ENCODE results near the gene PROM2. TPM values are rescaled to one million over a fixed set of nuclear protein-coding genes. Genes with fewer than 3 reads are reported as not detected.
"Not testable (repeated sequence)": the region's sequence is repeated elsewhere in the genome, so short reads cannot be mapped to it uniquely, and the experiment has no call there.

PROM2 gene
- total RNA-seq, 1 experiment from 2014 or later: 3.1 TPM

DNA sequence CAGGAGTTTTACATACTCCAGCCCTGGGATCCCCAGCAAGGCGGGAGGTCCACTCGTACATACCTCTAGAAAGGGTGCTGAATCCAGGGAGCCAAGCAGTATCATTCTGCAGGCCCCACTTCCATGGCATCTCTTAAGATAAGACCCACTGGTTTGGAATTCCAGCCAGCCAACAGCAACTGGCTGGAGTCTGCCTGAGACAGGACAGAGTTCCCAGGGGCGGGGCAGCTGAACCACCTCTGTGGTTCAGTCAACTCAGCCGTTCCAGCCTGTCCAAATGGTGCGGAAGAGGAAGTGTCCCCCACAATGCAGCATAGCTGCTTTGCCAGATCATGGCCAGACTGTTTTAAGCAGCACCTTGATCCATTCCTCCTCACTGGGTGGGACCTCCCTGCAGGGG lies 33.7 kb upstream of the PROM2 start:
- Histone ChIP-seq H3K18ac (ENCODE audit: insufficient read length, low read depth, low read length) (no peak overlapping the region), H2BK12ac (ENCODE audit: insufficient read length, low read depth, low read length) (no peak overlapping the region), H4K20me1 (ENCODE audit: control insufficient read depth, insufficient read depth, insufficient read length) (no peaks in the 10 kb centered on the region), H2BK120ac (ENCODE audit: low read depth, low read length, poor library complexity, severe bottlenecking) (no peak overlapping the region), H3K56ac (ENCODE audit: insufficient read length, low read depth, low read length) (no peak overlapping the region), H3K23ac (ENCODE audit: insufficient read length, low read depth, low read length) (no peak overlapping the region), H2AFZ (ENCODE audit: low read length) (no peak overlapping the region), H3K79me1 (ENCODE audit: insufficient read depth, low read depth, low read length, poor library complexity, severe bottlenecking) (no peaks in the 10 kb centered on the region), H2AK5ac (ENCODE audit: insufficient read length, low read length) (no peak overlapping the region), H3K23me2 (ENCODE audit: insufficient read length, low read depth, low read length, poor library complexity, severe bottlenecking) (no peaks in the 10 kb centered on the region), H4K5ac (ENCODE audit: insufficient read length, low read depth, low read length) (no peak overlapping the region), H2BK15ac (ENCODE audit: low read depth, low read length) (no peak overlapping the region), H3K9ac (ENCODE audit: extremely low read depth, insufficient read length, low read length) (no peak overlapping the region), H2BK20ac (ENCODE audit: low read depth, low read length, poor library complexity, severe bottlenecking) (no peak overlapping the region), H3T11ph (ENCODE audit: low read length) (no peak overlapping the region), H3K4me1 (ENCODE audit: insufficient read depth, low read length) (no peaks in the 10 kb centered on the region), H4K91ac (ENCODE audit: insufficient read length, low read depth, low read length) (no peak overlapping the region), H3K4ac (ENCODE audit: low read depth, low read length) (no peak overlapping the region), H3K14ac (ENCODE audit: insufficient read depth, low read length) (no peak overlapping the region), H4K8ac (replicated peaks; ENCODE audit: insufficient read length, low read depth, low read length) (no peak overlapping the region), H3K27me3 (ENCODE audit: insufficient read depth, low read length) (no peaks in the 10 kb centered on the region), H3K27ac (ENCODE audit: insufficient read length, low read depth, low read length) (no peak overlapping the region), H2BK5ac (ENCODE audit: insufficient read length, low read length) (no peak overlapping the region), H3K79me2 (ENCODE audit: insufficient read depth, low read length) (no peaks in the 10 kb centered on the region), H3K4me2 (ENCODE audit: insufficient read depth, insufficient read length, low read length) (no peak overlapping the region), H3K9me3 (ENCODE audit: control insufficient read depth, low read depth, low read length) (peaks cover 15% of the 10 kb centered on the region)
- H3K4me3 Mint-ChIP-seq: no peak overlapping the region
- no peak for DNase-seq
- H3K4me1 Mint-ChIP-seq: no peaks in the 10 kb centered on the region
- WGBS (ENCODE audit: extremely low coverage, insufficient read length, low lambda C conversion rate): no CpG with 5 or more reads among the region's 5 CpGs
- H3K27ac Mint-ChIP-seq: no peak overlapping the region
- peaks cover 20% of the 10 kb centered on the region for H3K27me3 Mint-ChIP-seq (ENCODE audit: low read depth)
- TF ChIP-seq, protein P1, sequence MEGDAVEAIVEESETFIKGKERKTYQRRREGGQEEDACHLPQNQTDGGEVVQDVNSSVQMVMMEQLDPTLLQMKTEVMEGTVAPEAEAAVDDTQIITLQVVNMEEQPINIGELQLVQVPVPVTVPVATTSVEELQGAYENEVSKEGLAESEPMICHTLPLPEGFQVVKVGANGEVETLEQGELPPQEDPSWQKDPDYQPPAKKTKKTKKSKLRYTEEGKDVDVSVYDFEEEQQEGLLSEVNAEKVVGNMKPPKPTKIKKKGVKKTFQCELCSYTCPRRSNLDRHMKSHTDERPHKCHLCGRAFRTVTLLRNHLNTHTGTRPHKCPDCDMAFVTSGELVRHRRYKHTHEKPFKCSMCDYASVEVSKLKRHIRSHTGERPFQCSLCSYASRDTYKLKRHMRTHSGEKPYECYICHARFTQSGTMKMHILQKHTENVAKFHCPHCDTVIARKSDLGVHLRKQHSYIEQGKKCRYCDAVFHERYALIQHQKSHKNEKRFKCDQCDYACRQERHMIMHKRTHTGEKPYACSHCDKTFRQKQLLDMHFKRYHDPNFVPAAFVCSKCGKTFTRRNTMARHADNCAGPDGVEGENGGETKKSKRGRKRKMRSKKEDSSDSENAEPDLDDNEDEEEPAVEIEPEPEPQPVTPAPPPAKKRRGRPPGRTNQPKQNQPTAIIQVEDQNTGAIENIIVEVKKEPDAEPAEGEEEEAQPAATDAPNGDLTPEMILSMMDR (conservative IDR thresholded peaks at IDR 0.05): no peak
- H3K36me3 Mint-ChIP-seq (ENCODE audit: insufficient read depth in 1 of 3, low read depth in 3 of 3): peaks cover 21 to 27% (median 21%) of the 10 kb centered on the region in 3 experiments; a peak in 6 of 7 replicates
- peaks cover 74 to 75% of the 10 kb centered on the region in 2 experiments for H3K9me3 Mint-ChIP-seq

DNA sequence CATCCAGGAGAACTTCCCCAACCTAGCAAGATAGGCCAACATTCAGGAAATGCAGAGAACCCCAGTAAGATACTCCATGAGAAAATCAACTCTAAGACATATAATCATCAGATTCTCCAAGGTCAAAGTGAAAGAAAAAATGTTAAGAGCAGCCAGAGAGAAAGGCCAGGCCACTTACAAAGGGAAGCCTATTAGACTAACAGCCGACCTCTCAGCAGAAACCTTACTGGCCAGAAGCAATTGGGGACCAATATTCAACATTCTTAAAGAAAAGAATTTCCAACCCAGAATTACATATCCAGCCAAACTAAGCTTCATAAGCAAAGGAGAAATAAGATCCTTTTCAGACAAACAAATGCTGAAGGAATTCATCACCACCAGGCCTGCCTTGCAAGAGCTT lies 32.2 kb upstream of the PROM2 start:
- H3K4ac ChIP-seq (ENCODE audit: low read depth, low read length); H2BK5ac ChIP-seq (ENCODE audit: insufficient read length, low read length); H2BK120ac ChIP-seq (ENCODE audit: low read depth, low read length, poor library complexity, severe bottlenecking); H3K9ac ChIP-seq (ENCODE audit: extremely low read depth, insufficient read length, low read length); H3K27ac ChIP-seq (ENCODE audit: insufficient read length, low read depth, low read length); H2BK12ac ChIP-seq (ENCODE audit: insufficient read length, low read depth, low read length); H3K18ac ChIP-seq (ENCODE audit: insufficient read length, low read depth, low read length); H3K56ac ChIP-seq (ENCODE audit: insufficient read length, low read depth, low read length); H3K27me3 ChIP-seq (ENCODE audit: insufficient read depth, low read length); H3K79me2 ChIP-seq (ENCODE audit: insufficient read depth, low read length); H2AFZ ChIP-seq (ENCODE audit: low read length); H3K14ac ChIP-seq (ENCODE audit: insufficient read depth, low read length); H2AK5ac ChIP-seq (ENCODE audit: insufficient read length, low read length); H4K20me1 ChIP-seq (ENCODE audit: control insufficient read depth, insufficient read depth, insufficient read length); H3K4me1 ChIP-seq (ENCODE audit: insufficient read depth, low read length); H3K4me1 Mint-ChIP-seq; H3K27ac Mint-ChIP-seq; H3K23ac ChIP-seq (ENCODE audit: insufficient read length, low read depth, low read length); H3K23me2 ChIP-seq (ENCODE audit: insufficient read length, low read depth, low read length, poor library complexity, severe bottlenecking); H2BK20ac ChIP-seq (ENCODE audit: low read depth, low read length, poor library complexity, severe bottlenecking); H3K4me3 Mint-ChIP-seq; H3K79me1 ChIP-seq (ENCODE audit: insufficient read depth, low read depth, low read length, poor library complexity, severe bottlenecking); H3K4me2 ChIP-seq (ENCODE audit: insufficient read depth, insufficient read length, low read length); H3T11ph ChIP-seq (ENCODE audit: low read length); DNase-seq; H4K8ac ChIP-seq (replicated peaks; ENCODE audit: insufficient read length, low read depth, low read length); H2BK15ac ChIP-seq (ENCODE audit: low read depth, low read length); H4K91ac ChIP-seq (ENCODE audit: insufficient read length, low read depth, low read length); H4K5ac ChIP-seq (ENCODE audit: insufficient read length, low read depth, low read length): not testable (repeated sequence)
- Mint-ChIP-seq H3K36me3 (ENCODE audit: insufficient read depth in 1 of 3, low read depth in 3 of 3) (peaks cover 21 to 30% (median 21%) of the 10 kb centered on the region in 3 experiments; a peak in 6 of 7 replicates), H3K27me3 (ENCODE audit: low read depth) (peaks cover 27% of the 10 kb centered on the region), H3K9me3 (peaks cover 75 to 76% of the 10 kb centered on the region in 2 experiments)
- H3K9me3 ChIP-seq (ENCODE audit: control insufficient read depth, low read depth, low read length): peaks cover 15% of the 10 kb centered on the region
- WGBS (ENCODE audit: extremely low coverage, insufficient read length, low lambda C conversion rate): no CpG with 5 or more reads among the region's 1 CpG
